HG03354 (cell line): ENCODE data around the gene CNTN1.
"Not testable (repeated sequence)": the region's sequence is repeated elsewhere in the genome, so short reads cannot be mapped to it uniquely, and the experiment has no call there.

Source experiments
- ATAC-seq: cut with Tn5 transposase; IDR thresholded peaks from one replicate; pipeline ENCODE4 v1.9.1; 2021; ENCODE audit warnings: mild to moderate bottlenecking; ENCODE audit not compliant: unreplicated experiment, poor library complexity, severe bottlenecking

Gene CNTN1

DNA sequence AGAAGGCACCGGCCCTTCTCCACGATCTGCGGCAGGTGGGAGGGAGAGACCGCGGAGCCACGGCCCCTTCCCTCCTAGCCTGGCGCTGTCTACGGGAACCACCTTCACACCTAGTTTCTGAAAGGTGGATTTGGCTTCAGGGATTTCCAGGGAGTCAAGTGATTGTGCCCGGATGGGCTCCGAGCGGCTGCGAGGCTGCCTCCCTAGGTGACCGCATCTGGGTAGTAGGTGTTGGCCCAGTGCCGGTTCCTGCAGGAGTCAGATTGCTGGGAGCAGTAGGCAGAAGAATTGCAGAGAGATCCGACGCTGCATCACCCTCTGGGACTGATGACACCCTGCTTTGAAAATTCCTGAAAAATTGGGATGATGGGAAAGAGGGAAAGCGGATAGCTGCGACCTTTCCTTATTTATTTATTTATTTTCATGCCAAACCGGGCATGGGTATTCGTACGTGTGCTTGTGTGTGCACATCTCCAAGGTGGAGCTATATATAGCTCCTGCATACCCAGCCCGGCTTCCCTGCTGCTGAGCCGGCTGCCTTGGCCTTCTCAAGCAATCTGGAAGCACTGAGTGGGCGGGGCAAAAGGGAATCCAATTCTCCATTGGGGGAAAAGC lies 1.1 kb downstream of the CNTN1 start:
- ATAC-seq: peak; percentile 18

DNA sequence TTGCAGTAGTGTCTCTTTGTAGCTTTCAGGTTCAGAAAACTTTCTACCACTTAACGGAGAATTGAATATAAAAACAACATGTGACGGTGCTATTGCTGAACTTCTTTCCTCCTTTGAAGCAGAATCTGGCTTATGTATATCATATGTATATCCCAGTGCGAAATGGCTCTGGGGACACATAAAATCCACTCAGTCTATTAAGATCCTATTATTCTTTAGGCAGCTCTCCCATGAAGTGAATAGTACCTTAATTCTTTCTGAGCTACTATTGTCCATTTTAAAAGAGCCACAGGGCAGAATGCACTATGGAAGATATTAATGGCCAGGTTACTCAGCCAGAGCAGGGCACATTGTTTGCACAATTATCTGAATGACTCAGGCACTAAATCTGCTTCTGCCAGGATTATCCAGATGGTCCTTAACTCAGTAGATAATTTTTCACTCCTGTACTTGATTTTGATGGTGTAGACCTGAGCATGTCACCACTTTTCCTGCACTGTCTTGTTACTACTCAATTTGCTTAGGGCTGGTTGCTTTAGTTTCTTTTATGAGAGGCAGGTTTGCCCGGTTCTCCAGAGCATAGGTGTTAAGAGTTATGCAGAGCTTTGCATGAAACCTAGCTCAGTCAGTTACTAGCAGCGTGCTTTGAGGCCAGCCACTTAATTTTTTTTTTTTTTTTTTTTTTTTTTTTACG lies 5.5 kb downstream of the CNTN1 start:
- no peak for ATAC-seq

DNA sequence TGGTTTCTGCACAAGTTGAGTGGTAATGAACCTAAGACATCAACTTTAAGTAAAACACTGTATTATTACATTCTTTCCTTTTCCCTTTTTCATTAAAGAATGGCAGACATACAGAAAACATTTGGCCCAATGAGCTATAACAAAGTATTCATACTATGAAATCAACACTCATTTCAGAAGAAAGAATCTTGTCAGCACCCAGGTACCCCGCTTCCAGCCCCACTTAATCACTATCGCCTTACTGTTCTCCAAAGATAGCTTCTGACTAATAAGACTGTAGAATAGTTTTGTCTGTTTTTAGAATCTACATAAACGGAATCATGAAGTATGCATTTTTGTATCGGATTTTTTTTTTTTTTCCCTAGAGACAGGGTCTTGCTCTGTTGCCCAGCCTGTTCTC lies 9.5 kb downstream of the CNTN1 start:
- ATAC-seq: no peak

DNA sequence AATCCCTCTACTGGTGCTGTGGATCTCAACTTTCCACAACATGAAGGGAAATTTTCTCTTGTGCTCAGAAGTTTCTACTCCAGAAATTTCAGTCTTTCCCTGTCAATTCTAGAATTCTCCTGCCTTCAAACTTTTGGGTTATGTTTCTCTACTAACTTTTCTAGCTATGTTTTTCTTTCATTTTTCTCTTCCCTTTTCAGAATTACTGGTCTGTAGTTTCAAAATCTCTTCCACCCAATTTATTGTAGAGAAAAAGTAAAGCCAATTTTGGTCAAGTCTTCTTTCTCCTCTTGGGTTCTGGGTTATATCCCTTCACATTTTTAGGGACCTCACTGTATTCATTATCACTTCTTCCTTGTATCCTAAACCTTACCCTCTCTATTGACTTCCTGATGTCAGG lies 18.9 kb downstream of the CNTN1 start:
- no peak for ATAC-seq

- ATAC-seq: no peak
Observed at GRCh38 chr12:40714636-40715035, 22.4 kb downstream of the CNTN1 start.

DNA sequence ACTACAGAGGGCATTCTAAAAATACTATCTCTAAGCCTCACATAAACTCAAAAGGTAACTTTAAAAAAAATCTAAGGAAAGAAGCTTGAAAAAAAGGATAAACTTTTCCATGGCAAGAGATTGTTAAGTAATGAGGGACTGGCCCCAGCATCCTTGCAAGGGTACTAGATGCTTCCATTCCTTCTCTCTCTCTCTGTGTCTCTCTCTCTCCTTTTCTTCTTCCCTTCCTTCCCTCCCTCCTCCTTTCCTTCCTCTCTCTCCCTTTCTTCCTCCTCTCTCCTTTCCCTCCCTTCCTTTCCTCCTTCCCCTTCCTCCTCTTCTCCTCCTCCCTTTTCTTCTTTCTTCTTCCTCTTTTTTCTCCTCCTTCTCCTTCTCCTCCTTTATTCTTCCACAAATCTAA lies 23.8 kb downstream of the CNTN1 start:
- ATAC-seq: no peak

DNA sequence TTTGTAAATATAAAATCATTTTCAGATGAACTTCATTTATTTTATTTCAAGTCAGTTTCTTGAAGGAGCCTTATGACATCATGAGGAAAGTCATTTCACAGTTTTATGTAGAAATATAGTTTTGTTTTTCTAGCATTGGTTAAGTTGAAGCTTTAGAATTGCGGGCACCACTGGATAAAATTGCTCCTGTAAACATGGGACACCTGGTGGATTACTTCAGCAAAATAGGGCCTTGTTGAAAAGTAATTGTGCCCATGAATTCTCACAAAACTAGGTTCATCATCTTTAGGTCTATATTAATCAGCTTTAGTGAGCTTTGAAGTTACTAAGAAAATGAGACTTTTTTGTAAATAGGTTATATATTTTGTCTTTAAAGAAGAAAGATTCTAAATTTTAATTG lies 25.3 kb downstream of the CNTN1 start:
- ATAC-seq: no peak

DNA sequence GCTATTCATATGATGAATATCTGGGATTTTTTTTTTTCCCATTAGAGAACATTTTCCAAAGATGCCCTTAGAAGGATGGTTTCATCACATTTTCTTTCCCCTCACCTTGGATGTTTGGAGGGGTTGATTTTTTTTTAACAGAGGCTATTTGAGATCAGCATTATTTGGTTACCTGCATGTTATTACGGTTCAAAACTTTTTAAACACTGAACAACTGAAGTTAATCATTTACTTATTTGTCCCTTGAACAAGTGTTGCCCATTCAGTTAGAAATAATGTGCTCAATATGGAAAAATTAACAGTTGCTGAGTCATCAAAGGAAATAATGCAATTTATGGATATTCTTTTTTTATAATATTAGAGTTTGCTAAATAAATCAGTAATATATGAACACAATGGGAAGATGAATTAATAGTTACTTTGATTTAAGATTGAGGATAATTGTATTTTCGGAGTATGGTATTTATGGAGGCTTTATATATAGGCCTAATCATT lies 26.7 kb downstream of the CNTN1 start:
- ATAC-seq: no peak

DNA sequence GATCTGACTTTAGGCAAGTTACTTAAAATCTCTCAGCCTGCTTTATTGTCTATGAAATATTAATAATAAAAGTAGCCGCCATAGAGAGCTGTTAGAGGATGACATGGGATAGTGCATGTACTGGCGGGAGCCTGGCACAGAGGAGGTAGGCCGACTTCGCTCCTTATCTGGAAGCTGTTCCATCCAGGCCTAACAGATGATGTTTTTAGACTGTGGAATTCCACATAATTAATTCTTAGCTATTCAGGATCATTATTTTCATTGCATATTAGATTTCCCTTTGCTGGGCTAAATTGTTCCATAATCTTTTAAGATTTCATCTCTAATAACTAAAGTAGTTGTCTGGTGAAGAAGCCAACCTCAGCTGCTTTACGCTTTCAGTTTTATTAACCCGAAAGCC lies 30.8 kb downstream of the CNTN1 start:
- no peak for ATAC-seq

- no peak for ATAC-seq
Observed at GRCh38 chr12:40726366-40726765, 34.1 kb downstream of the CNTN1 start.

DNA sequence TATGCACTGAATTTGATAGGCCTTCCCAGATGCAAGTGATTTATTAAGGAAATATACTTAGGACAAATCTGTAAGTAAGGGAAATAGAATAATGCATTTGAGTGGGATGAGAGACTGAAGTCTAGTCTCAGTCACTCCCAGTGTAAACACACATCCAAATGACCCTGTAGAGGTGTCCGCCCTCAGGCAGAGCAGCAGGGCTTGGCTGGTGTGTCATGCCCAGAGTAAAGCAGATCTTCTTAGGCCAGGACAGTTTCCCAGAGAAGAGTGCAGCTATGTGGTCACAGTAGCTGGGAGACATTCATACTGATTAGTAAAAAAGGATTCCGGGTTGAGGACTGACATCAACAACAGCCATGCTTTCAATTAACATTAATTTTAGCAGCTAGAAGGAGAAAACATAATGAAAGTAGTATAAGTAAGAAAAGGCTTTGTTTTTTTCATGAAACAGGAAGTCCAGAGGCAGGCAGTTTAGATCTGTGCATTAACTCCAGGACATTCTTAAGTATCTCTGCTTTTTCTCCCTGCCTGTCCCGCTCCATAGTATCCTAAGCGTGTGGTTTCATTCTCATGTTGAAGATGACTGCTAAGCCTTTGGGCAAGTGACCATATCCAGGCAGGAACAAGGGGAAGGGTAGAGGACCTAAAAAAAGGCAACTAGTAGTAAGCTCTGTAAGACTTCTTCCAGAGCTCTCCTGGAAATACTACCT lies 35.7 kb downstream of the CNTN1 start:
- ATAC-seq: no peak

DNA sequence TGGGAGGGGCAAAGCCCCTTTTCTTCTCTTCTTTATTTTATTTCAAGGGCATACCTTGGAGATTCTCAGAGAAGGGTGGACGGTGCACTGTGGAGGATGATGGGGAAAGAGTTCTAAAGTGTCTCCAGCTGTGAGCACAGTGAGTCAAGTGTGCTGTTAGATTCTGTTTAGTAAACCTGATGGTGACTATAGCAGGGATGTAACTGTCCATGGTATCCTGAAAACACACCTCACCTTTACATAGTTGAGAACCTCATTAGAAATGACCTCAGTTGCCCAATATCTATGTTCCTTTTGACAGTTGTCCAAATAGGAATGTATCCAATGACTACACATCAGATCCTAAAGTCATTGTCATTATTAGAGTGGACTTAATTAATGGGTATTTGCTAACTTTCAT lies 38.0 kb downstream of the CNTN1 start:
- no peak for ATAC-seq

GRCh38 chr12:40733871-40734270 lies 41.6 kb downstream of the CNTN1 start:
- ATAC-seq: no peak

GRCh38 chr12:40734276-40734675 lies 42.0 kb downstream of the CNTN1 start:
- ATAC-seq: no peak

DNA sequence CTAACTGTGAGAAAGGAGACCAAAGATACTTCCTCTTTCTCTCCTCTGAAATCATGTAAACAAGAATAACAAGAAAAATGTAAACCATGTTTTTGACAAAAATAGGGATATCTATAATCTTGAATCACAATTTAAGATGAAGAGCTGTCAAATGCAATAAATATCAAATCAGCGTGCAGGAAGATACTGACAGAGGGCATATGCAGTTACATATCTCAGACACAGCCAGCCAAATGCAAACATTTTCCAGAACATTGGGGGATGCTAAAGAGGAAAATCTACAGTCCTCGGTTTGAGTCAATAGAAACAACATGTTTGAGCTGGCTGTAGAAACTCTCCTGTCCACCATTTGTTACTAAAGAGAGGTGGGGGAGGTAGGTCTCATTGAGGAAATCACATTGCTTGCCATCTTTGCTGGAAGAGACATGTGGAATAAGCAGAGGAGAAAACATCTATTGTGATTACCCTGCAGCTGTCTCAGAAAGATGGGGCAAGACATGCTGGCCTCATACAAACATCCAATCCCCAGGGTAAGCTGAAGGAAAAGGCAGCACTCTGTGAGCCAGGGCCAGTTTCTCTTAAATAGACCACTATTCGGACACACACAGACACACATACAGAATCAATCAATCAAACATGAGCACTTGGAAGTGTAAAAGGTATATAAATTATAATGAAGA lies 43.5 kb downstream of the CNTN1 start:
- ATAC-seq: no peak

- not testable (repeated sequence) for ATAC-seq
Observed at GRCh38 chr12:40737416-40737815, 45.2 kb downstream of the CNTN1 start.

DNA sequence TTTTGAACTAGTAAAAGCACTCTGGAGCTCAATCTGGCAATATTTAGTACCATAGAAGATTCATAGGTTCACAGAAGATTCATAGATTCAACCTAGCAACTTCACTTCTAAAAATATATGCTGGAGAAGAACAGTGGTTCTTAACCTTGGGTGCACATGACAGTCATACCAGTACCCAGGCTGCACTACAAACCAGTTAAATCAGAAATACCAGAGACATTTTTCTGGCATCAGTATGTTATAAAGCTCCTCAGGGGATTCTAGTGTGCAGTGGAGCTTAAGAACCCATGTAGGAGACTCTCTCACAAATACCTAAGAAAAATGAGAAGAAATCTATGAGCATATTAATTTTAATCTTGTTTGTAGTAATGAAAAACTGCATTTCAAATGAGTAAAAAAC lies 46.6 kb downstream of the CNTN1 start:
- ATAC-seq: no peak

- ATAC-seq: no peak
Observed at GRCh38 chr12:40742041-40742440, 49.8 kb downstream of the CNTN1 start.

GRCh38 chr12:40745386-40745785 lies 53.1 kb downstream of the CNTN1 start:
- ATAC-seq: no peak

DNA sequence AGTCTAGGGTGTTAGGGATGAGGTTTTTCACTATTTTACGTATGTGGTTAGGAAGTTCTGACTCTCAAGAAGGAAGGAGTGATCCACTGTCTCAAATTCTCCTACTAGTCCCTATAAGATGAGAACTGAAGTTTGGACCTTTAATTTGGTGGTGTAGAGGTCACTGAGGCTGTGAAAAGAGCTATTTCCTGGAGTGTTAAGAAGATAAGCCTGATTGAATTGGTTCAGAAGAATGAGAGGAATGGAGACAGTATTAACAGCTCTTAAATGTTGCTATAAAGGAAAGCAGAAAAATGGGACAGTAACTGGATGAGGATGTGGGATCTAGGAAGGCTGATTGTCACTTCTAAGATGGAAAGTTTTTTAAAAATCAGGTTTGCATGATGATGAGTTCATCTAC lies 57.6 kb downstream of the CNTN1 start:
- no peak for ATAC-seq
